ENCODE data around the gene PLGRKT. TPM values are rescaled to one million over a fixed set of nuclear protein-coding genes. Genes with fewer than 3 reads are reported as not detected.

Gene PLGRKT
- total and polyA plus RNA-seq, 4 donors, result 4.1 to 11.3 (median 7.2) TPM

GRCh38 chr9:5450359-5451091, 12.8 kb upstream of the PLGRKT start, which contains the start of gene CD274 (continued):
- TF ChIP-seq RXRA (IDR thresholded peaks at IDR 0.05) (peak; percentile 80 to 85), HNF4G (IDR thresholded peaks at IDR 0.05) (no peak), RAD21 (IDR thresholded peaks at IDR 0.05) (peak; percentile 80 to 86), SP1 (IDR thresholded peaks at IDR 0.05) (peak; percentile 87), HNF4A (conservative IDR thresholded peaks at IDR 0.05) (peak; percentile 52 to 61), MAX (IDR thresholded peaks at IDR 0.05) (no peak), FOXA2 (IDR thresholded peaks at IDR 0.05) (no peak), GABPA (IDR thresholded peaks at IDR 0.05 in 1 of 2, conservative IDR thresholded peaks at IDR 0.05 in 1 of 2) (peak in 1 of 2 donors; percentile 79), FOXA1 (IDR thresholded peaks at IDR 0.05) (no peak)
- TF ChIP-seq, protein P1, sequence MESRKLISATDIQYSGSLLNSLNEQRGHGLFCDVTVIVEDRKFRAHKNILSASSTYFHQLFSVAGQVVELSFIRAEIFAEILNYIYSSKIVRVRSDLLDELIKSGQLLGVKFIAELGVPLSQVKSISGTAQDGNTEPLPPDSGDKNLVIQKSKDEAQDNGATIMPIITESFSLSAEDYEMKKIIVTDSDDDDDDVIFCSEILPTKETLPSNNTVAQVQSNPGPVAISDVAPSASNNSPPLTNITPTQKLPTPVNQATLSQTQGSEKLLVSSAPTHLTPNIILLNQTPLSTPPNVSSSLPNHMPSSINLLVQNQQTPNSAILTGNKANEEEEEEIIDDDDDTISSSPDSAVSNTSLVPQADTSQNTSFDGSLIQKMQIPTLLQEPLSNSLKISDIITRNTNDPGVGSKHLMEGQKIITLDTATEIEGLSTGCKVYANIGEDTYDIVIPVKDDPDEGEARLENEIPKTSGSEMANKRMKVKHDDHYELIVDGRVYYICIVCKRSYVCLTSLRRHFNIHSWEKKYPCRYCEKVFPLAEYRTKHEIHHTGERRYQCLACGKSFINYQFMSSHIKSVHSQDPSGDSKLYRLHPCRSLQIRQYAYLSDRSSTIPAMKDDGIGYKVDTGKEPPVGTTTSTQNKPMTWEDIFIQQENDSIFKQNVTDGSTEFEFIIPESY (IDR thresholded peaks at IDR 0.05), result no peak

DNA sequence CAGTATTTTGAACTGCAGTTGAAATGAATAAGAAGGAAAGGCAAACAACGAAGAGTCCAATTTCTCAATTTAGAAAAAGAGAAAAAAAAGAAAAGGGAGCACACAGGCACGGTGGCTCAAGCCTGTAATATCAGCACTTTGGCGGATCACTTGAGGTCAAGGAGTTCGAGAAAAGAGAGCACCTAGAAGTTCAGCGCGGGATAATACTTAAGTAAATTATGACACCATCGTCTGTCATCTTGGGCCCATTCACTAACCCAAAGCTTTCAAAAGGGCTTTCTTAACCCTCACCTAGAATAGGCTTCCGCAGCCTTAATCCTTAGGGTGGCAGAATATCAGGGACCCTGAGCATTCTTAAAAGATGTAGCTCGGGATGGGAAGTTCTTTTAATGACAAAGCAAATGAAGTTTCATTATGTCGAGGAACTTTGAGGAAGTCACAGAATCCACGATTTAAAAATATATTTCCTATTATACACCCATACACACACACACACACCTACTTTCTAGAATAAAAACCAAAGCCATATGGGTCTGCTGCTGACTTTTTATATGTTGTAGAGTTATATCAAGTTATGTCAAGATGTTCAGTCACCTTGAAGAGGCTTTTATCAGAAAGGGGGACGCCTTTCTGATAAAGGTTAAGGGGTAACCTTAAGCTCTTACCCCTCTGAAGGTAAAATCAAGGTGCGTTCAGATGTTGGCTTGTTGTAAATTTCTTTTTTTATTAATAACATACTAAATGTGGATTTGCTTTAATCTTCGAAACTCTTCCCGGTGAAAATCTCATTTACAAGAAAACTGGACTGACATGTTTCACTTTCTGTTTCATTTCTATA, 12.0 kb upstream of the PLGRKT start:
- Histone ChIP-seq H3K27me3 (ENCODE audit: control insufficient read depth in 4 of 4, insufficient read depth in 4 of 4, low read length in 3 of 4) (no peaks in the 10 kb centered on the region), H3K27ac (ENCODE audit: low read depth in 1 of 2, low read length in 2 of 2) (peak overlapping the region; percentile 83 to 87), H3K4me3 (ENCODE audit: low read depth in 1 of 3, low read length in 3 of 3) (peak overlapping the region; percentile 65 to 71 (median 67)), H3K4me1 (ENCODE audit: control insufficient read depth in 4 of 4, insufficient read depth in 4 of 4, low read length in 3 of 4) (peaks cover 0 to 5% (median 1%) of the 10 kb centered on the region in 4 donors), H3K36me3 (ENCODE audit: control insufficient read depth in 4 of 4, insufficient read depth in 3 of 4, low read depth in 1 of 4, low read length in 3 of 4) (no peaks in the 10 kb centered on the region), H3K9me3 (ENCODE audit: control insufficient read depth in 4 of 4, low read length in 3 of 4) (no peaks in the 10 kb centered on the region), H3K9ac (ENCODE audit: low read depth in 1 of 2, low read length in 2 of 2) (peak overlapping the region; percentile 81 to 99)
- no peak for DNase-seq (ENCODE audit: low spot score)
- TF ChIP-seq, protein P2, sequence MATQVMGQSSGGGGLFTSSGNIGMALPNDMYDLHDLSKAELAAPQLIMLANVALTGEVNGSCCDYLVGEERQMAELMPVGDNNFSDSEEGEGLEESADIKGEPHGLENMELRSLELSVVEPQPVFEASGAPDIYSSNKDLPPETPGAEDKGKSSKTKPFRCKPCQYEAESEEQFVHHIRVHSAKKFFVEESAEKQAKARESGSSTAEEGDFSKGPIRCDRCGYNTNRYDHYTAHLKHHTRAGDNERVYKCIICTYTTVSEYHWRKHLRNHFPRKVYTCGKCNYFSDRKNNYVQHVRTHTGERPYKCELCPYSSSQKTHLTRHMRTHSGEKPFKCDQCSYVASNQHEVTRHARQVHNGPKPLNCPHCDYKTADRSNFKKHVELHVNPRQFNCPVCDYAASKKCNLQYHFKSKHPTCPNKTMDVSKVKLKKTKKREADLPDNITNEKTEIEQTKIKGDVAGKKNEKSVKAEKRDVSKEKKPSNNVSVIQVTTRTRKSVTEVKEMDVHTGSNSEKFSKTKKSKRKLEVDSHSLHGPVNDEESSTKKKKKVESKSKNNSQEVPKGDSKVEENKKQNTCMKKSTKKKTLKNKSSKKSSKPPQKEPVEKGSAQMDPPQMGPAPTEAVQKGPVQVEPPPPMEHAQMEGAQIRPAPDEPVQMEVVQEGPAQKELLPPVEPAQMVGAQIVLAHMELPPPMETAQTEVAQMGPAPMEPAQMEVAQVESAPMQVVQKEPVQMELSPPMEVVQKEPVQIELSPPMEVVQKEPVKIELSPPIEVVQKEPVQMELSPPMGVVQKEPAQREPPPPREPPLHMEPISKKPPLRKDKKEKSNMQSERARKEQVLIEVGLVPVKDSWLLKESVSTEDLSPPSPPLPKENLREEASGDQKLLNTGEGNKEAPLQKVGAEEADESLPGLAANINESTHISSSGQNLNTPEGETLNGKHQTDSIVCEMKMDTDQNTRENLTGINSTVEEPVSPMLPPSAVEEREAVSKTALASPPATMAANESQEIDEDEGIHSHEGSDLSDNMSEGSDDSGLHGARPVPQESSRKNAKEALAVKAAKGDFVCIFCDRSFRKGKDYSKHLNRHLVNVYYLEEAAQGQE (IDR thresholded peaks at IDR 0.05), result no peak
- TF ChIP-seq EGR1 (IDR thresholded peaks at IDR 0.05; ENCODE audit: low read depth in 2 of 2), result no peak
- no peak for TF ChIP-seq MAX (IDR thresholded peaks at IDR 0.05)
- TF ChIP-seq, protein P1 (IDR thresholded peaks at IDR 0.05), result no peak
- no peak for TF ChIP-seq TAF1 (conservative IDR thresholded peaks at IDR 0.05)
- no peak for TF ChIP-seq YY1 (IDR thresholded peaks at IDR 0.05)
- no peak for TF ChIP-seq GABPA (IDR thresholded peaks at IDR 0.05 in 1 of 2, conservative IDR thresholded peaks at IDR 0.05 in 1 of 2)
- no peak for TF ChIP-seq SP1 (IDR thresholded peaks at IDR 0.05)
- no peak for TF ChIP-seq RAD21 (IDR thresholded peaks at IDR 0.05)
- TF ChIP-seq, protein P3, sequence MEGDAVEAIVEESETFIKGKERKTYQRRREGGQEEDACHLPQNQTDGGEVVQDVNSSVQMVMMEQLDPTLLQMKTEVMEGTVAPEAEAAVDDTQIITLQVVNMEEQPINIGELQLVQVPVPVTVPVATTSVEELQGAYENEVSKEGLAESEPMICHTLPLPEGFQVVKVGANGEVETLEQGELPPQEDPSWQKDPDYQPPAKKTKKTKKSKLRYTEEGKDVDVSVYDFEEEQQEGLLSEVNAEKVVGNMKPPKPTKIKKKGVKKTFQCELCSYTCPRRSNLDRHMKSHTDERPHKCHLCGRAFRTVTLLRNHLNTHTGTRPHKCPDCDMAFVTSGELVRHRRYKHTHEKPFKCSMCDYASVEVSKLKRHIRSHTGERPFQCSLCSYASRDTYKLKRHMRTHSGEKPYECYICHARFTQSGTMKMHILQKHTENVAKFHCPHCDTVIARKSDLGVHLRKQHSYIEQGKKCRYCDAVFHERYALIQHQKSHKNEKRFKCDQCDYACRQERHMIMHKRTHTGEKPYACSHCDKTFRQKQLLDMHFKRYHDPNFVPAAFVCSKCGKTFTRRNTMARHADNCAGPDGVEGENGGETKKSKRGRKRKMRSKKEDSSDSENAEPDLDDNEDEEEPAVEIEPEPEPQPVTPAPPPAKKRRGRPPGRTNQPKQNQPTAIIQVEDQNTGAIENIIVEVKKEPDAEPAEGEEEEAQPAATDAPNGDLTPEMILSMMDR (IDR thresholded peaks at IDR 0.05; ENCODE audit: low read depth, low read length, missing input control), result no peak
- TF ChIP-seq JUND (IDR thresholded peaks at IDR 0.05), result no peak
- TF ChIP-seq FOXA1 (IDR thresholded peaks at IDR 0.05), result no peak
- WGBS, result 43% methylated on average over 15 of the region's 15 CpGs
